H1 (cell line): ENCODE results near the gene TLK1. TPM values are rescaled to one million over a fixed set of nuclear protein-coding genes. Genes with fewer than 3 reads are reported as not detected.

Experiments used
- CTCF ChIA-PET: fragments of 300-600 bp; sonication (Branson Sonifier 250); formaldehyde crosslinking; loops from one replicate; lab custom pipeline; 2021; ENCODE audit not compliant: partially characterized antibody; lab: Charles Lee
- POLR2A ChIA-PET: fragments of 300-600 bp; sonication (Branson Sonifier 250); formaldehyde crosslinking; loops from one replicate; lab custom pipeline; 2021; ENCODE audit warnings: inconsistent platforms; ENCODE audit not compliant: partially characterized antibody; lab: Charles Lee
- DNase-seq, 2 experiments: peaks; one replicate each; pipeline versions ENCODE4 v3.0.0 to v3.0.0-alpha.2; 2010 to 2022; ENCODE audit warnings: low spot score in 2 of 2, low read depth in 1 of 2, mixed read lengths in 1 of 2
- FAIRE-seq: peaks from 2 replicates; lab custom pipeline; 2011; peaks lifted over from hg19 to GRCh38; lab: Jason Lieb, UNC
- H2AFZ ChIP-seq: 2 replicates; pipeline ENCODE4 v1.8.1; 2012; ENCODE audit warnings: low read length, inconsistent platforms
- H2AK5ac ChIP-seq: 2 replicates; pipeline ENCODE4 v1.6.1; 2013; ENCODE audit warnings: low read depth, low read length
- H2BK120ac ChIP-seq: replicated peaks from 2 replicates; pipeline ENCODE3; 2013; ENCODE audit warnings: low read depth, low read length, inconsistent platforms
- H2BK12ac ChIP-seq: 2 replicates; pipeline ENCODE4 v1.6.1; 2013; ENCODE audit warnings: low read depth, low read length
- H2BK15ac ChIP-seq: 2 replicates; pipeline ENCODE4 v1.6.1; 2013; ENCODE audit warnings: low read length
- H2BK20ac ChIP-seq: 2 replicates; pipeline ENCODE4 v1.6.1; 2013; ENCODE audit warnings: low read length
- H2BK5ac ChIP-seq: 2 replicates; pipeline ENCODE4 v1.6.1; 2013; ENCODE audit warnings: low read depth, low read length
- H3K14ac ChIP-seq: 2 replicates; pipeline ENCODE4 v1.6.1; 2013; ENCODE audit warnings: inconsistent platforms; ENCODE audit not compliant: insufficient read length
- H3K18ac ChIP-seq: 2 replicates; pipeline ENCODE4 v1.6.1; 2013; ENCODE audit warnings: low read length; ENCODE audit errors: extremely low read depth
- H3K23ac ChIP-seq: 2 replicates; pipeline ENCODE4 v1.6.1; 2013; ENCODE audit warnings: inconsistent platforms; ENCODE audit not compliant: insufficient read length
- H3K23me2 ChIP-seq: 2 replicates; pipeline ENCODE4 v1.6.1; 2013; ENCODE audit warnings: low read depth, low read length
- H3K27ac ChIP-seq: 2 replicates; pipeline ENCODE4 v1.6.1; 2011; ENCODE audit warnings: low read depth, low read length, inconsistent platforms
- H3K27me3 ChIP-seq, 4 experiments: replicated peaks in 1 of 4; 1 replicate in 1 of 4; 2 replicates in 3 of 4; pipeline versions ENCODE4 v1.6.1 to v1.8.1; 2011 to 2013; ENCODE audit warnings: low read length in 3 of 4, mild to moderate bottlenecking in 3 of 4, inconsistent platforms in 2 of 4, mixed read lengths in 2 of 4, moderate library complexity in 1 of 4; ENCODE audit not compliant: control insufficient read depth in 3 of 4, insufficient read depth in 3 of 4; ENCODE audit errors: extremely low read depth in 1 of 4
- H3K36me3 ChIP-seq, 4 experiments: 2 replicates each; pipeline versions ENCODE4 v1.6.1 to v1.8.1; 2011 to 2013; ENCODE audit warnings: mild to moderate bottlenecking in 4 of 4, low read length in 3 of 4, moderate library complexity in 2 of 4, control low read depth in 1 of 4, inconsistent platforms in 1 of 4; ENCODE audit not compliant: insufficient read depth in 4 of 4, control insufficient read depth in 2 of 4
- H3K4ac ChIP-seq: replicated peaks from 2 replicates; pipeline ENCODE3; 2013; ENCODE audit warnings: low read length, low read depth, mixed read lengths, inconsistent platforms; ENCODE audit not compliant: insufficient read length
- H3K4me1 ChIP-seq, 4 experiments: replicated peaks in 1 of 4; 1 replicate in 1 of 4; 2 replicates in 3 of 4; pipeline versions ENCODE4 v1.6.1 to v1.8.1; 2011 to 2013; ENCODE audit warnings: low read length in 3 of 4, inconsistent platforms in 2 of 4, mixed read lengths in 1 of 4; ENCODE audit not compliant: insufficient read depth in 4 of 4, control insufficient read depth in 3 of 4
- H3K4me2 ChIP-seq, 2 experiments: 2 replicates each; pipeline versions ENCODE4 v1.6.1 to v1.8.1; 2011 to 2013; ENCODE audit warnings: low read depth in 2 of 2, low read length in 2 of 2, control low read depth in 1 of 2, inconsistent platforms in 1 of 2, mild to moderate bottlenecking in 1 of 2; ENCODE audit not compliant: insufficient read depth in 1 of 2
- H3K4me3 ChIP-seq, 4 experiments: fragments of 200-600, 300-600 bp in 1 of 4; sonication (generic), shearing (Covaris generic), sonication (Bioruptor Twin) in 1 of 4; 2 replicates each; pipeline versions ENCODE4 v1.5.1 to v1.8.1; 2011 to 2016; ENCODE audit warnings: low read length in 4 of 4, low read depth in 3 of 4, control low read depth in 2 of 4, inconsistent platforms in 2 of 4, mild to moderate bottlenecking in 2 of 4, mixed read lengths in 1 of 4, moderate library complexity in 1 of 4; ENCODE audit not compliant: insufficient read depth in 2 of 4; ENCODE audit errors: extremely low read depth in 1 of 4
- H3K56ac ChIP-seq: replicated peaks from 2 replicates; pipeline ENCODE3; 2013; ENCODE audit warnings: low read depth, mild to moderate bottlenecking, mixed read lengths, low read length, inconsistent platforms; ENCODE audit not compliant: insufficient read length
- H3K79me1 ChIP-seq: 2 replicates; pipeline ENCODE4 v1.6.1; 2013; ENCODE audit warnings: low read depth, low read length, control low read depth
- H3K79me2 ChIP-seq, 2 experiments: 2 replicates each; pipeline versions ENCODE4 v1.6.1 to v1.8.1; 2012 to 2013; ENCODE audit warnings: low read length in 2 of 2, mild to moderate bottlenecking in 2 of 2, inconsistent platforms in 1 of 2; ENCODE audit not compliant: insufficient read depth in 2 of 2, control insufficient read depth in 1 of 2
- H3K9ac ChIP-seq, 4 experiments: replicated peaks in 1 of 4; 1 replicate in 1 of 4; 2 replicates in 3 of 4; pipeline versions ENCODE4 v1.6.1 to v1.8.1; 2011 to 2013; ENCODE audit warnings: low read depth in 3 of 4, low read length in 3 of 4, control low read depth in 2 of 4, mild to moderate bottlenecking in 2 of 4, moderate library complexity in 2 of 4, inconsistent platforms in 1 of 4; ENCODE audit errors: extremely low read depth in 1 of 4
- H3K9me3 ChIP-seq, 2 experiments: 2 replicates each; pipeline versions ENCODE4 v1.6.1 to v1.8.1; 2012 to 2013; ENCODE audit warnings: mild to moderate bottlenecking in 2 of 2, moderate library complexity in 2 of 2, control low read depth in 1 of 2, inconsistent platforms in 1 of 2, low read depth in 1 of 2, low read length in 1 of 2, mixed read lengths in 1 of 2; ENCODE audit not compliant: insufficient read depth in 2 of 2
- H4K20me1 ChIP-seq, 2 experiments: replicated peaks in 1 of 2; 2 replicates each; pipeline versions ENCODE3 to v1.8.1; 2011 to 2013; ENCODE audit warnings: inconsistent platforms in 2 of 2, low read length in 2 of 2, mild to moderate bottlenecking in 1 of 2; ENCODE audit not compliant: insufficient read depth in 2 of 2, control insufficient read depth in 1 of 2
- H4K5ac ChIP-seq: 2 replicates; pipeline ENCODE4 v1.6.1; 2013; ENCODE audit warnings: low read length, low read depth, mixed read lengths, inconsistent platforms; ENCODE audit not compliant: insufficient read length
- H4K8ac ChIP-seq: 2 replicates; pipeline ENCODE4 v1.8.0; 2013; ENCODE audit warnings: mild to moderate bottlenecking, moderate library complexity, low read length, inconsistent platforms; ENCODE audit not compliant: insufficient read depth; ENCODE audit errors: extremely low read depth
- H4K91ac ChIP-seq: replicated peaks from 2 replicates; pipeline ENCODE3; 2013; ENCODE audit warnings: low read length, mixed read lengths, inconsistent platforms; ENCODE audit not compliant: insufficient read length
- CEBPB ChIP-seq: IDR thresholded peaks from 2 replicates; pipeline ENCODE4 v1.6.1; 2012; ENCODE audit warnings: low read depth, low read length
- E2F6 ChIP-seq: IDR thresholded peaks from 2 replicates; pipeline ENCODE4 v1.6.1; 2012; ENCODE audit warnings: inconsistent platforms
- EGR1 ChIP-seq: IDR thresholded peaks from 2 replicates; pipeline ENCODE4 v1.6.1; 2011; ENCODE audit warnings: low read depth, low read length, borderline replicate concordance
- JUND ChIP-seq: IDR thresholded peaks from 2 replicates; pipeline ENCODE4 v1.6.1; 2011; ENCODE audit warnings: mild to moderate bottlenecking, improper control_type of control experiment, low read length
- NRF1 ChIP-seq: IDR thresholded peaks from 2 replicates; pipeline ENCODE4 v1.6.1; 2011; ENCODE audit warnings: mild to moderate bottlenecking, low read depth, low read length, improper control_type of control experiment
- RNF2 ChIP-seq: fragments of 200-900, 300-1000 bp; sonication (generic); IDR thresholded peaks from 2 replicates; pipeline ENCODE4 v1.7.1; 2016; ENCODE audit warnings: borderline replicate concordance, low read depth, mild to moderate bottlenecking, antibody characterized with exemption, low read length; ENCODE audit not compliant: poor library complexity, severe bottlenecking; ENCODE audit errors: missing control alignments
- RXRA ChIP-seq: IDR thresholded peaks from 2 replicates; pipeline ENCODE4 v1.6.1; 2011; ENCODE audit warnings: low read depth, mild to moderate bottlenecking, low read length, moderate library complexity; ENCODE audit not compliant: insufficient read depth
- TAF7 ChIP-seq: optimal IDR thresholded peaks from 2 replicates; pipeline ENCODE3; 2011; ENCODE audit warnings: low read depth, mild to moderate bottlenecking, inconsistent platforms, low read length, moderate library complexity, borderline replicate concordance
- YY1 ChIP-seq: IDR thresholded peaks from 2 replicates; pipeline ENCODE4 v1.6.1; 2011; ENCODE audit warnings: low read depth, mild to moderate bottlenecking, low read length
- WGBS, 2 experiments: shearing (Covaris generic) in 1 of 2; methylation state at CpG; one replicate each; pipeline versions ENCODE4 v1.1.6 to v1.1.7; 2013 to 2015; ENCODE audit warnings: low lambda C conversion rate in 2 of 2, mixed read lengths in 2 of 2, inconsistent platforms in 1 of 2, low coverage in 1 of 2, missing lambda C conversion rate in 1 of 2; ENCODE audit not compliant: insufficient replicate concordance in 2 of 2, insufficient coverage in 1 of 2, insufficient read length in 1 of 2; ENCODE audit errors: extremely low coverage in 1 of 2, missing lambda C conversion rate in 1 of 2; 5-methylcytosine and 5-hydroxymethylcytosine counted together
- polyA plus RNA-seq, 7 experiments: library from polyadenylated mRNA; depleted of rRNA in 3 of 7; stranded (reverse) in 5 of 7; unstranded in 2 of 7; fragments of >200 nt in 5 of 7; fragments of 200-250 nt in 2 of 7; gene quantifications; 1 replicate in 5 of 7; 2 replicates in 1 of 7; 4 replicates in 1 of 7; pipeline versions ENCODE4 v1.2.1 to v1.2.3, GENCODE V29; 2011 to 2013; ENCODE audit warnings: missing spikeins in 2 of 7, mixed read lengths in 2 of 7
- total RNA-seq: library from RNA; stranded (reverse); fragmentation: NEBNext Ultra II Directional; extraction: Animal tissue kit (Norgen Biotek cat#: 25700); gene quantifications from 2 replicates; pipeline ENCODE4 v1.2.1, GENCODE V29; 2021
- TF ChIP-seq, protein P1 (sequence below): IDR thresholded peaks from 2 replicates; pipeline ENCODE4 v1.6.1; 2012; ENCODE audit warnings: low read length, inconsistent platforms

TLK1 gene
- total and polyA plus RNA-seq, 2 of the 8 experiments (the other 6 are each of a cell fraction or from before 2014, with no cell fraction given), result 11.2 to 102 TPM

DNA sequence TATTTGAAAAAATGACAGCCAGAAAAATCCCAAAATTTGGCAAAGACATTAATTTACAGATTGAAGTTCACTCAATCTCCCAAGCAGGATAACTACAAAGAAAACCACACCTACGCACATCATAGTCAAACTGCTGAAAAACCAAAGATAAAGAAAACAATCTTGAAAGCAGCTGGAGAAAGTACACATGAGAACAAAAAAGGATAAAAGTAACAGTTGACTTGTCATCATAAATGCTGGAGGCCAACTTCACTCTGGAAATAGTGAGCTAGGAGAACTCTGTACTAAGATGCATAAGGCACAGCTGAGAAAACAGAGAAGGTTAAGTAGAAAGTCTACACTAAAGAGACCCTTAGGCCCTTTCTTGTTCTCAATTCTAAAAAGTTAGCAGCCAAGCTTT is 73.1 kb downstream of the TLK1 start:
- Histone ChIP-seq H3K4ac (no peak overlapping the region), H2BK5ac (no peak overlapping the region), H2BK20ac (no peak overlapping the region), H3K14ac (no peak overlapping the region), H4K91ac (no peak overlapping the region), H4K20me1 (peaks cover 1 to 2% of the 10 kb centered on the region in 2 experiments), H3K4me2 (no peak overlapping the region), H3K56ac (no peak overlapping the region), H3K27ac (no peak overlapping the region), H3K23ac (no peak overlapping the region), H3K27me3 (no peaks in the 10 kb centered on the region), H3K36me3 (no peaks in the 10 kb centered on the region; a peak in 1 of 8 replicates), H2AFZ (no peak overlapping the region), H4K5ac (no peak overlapping the region), H2BK12ac (no peak overlapping the region), H3K79me2 (peaks cover 0 to 94% of the 10 kb centered on the region in 2 experiments; a peak in 3 of 4 replicates), H3K9me3 (no peaks in the 10 kb centered on the region), H3K23me2 (no peaks in the 10 kb centered on the region), H3K79me1 (no peaks in the 10 kb centered on the region; the same call in 1 of the 2 replicates), H3K9ac (no peak overlapping the region), H2BK120ac (no peak overlapping the region), H2BK15ac (no peak overlapping the region), H4K8ac (no peak overlapping the region), H3K4me3 (no peak overlapping the region), H3K18ac (no peak overlapping the region), H2AK5ac (no peak overlapping the region), H3K4me1 (peaks cover 0 to 5% (median 0%) of the 10 kb centered on the region in 4 experiments; a peak in 2 of 7 replicates)
- DNase-seq, result no peak
- POLR2A ChIA-PET, result interaction anchor here (0.5 to 1.3 kb wide), 2 partner anchors 34 to 56 kb away, joined by 3 read pairs; no protein-coding TSS in a partner anchor
- WGBS, 2 experiments, result 100% methylated on average over 1 of the region's 1 CpG; no CpG with 5 or more reads in 1 of the 2 experiments
- FAIRE-seq, result no peak
- CTCF ChIA-PET, result interaction anchor here (0.5 to 3.2 kb wide), 29 partner anchors 8 to 361 kb away, joined by 3 to 17 read pairs (median 5); partner anchors contain the start of genes DCAF17 and METTL8
- TF ChIP-seq EGR1, result no peak
- no peak for TF ChIP-seq RNF2
- no peak for TF ChIP-seq YY1
- no peak for TF ChIP-seq CEBPB
- TF ChIP-seq E2F6, result no peak
- no peak for TF ChIP-seq TAF7
- TF ChIP-seq RXRA, result no peak
- no peak for TF ChIP-seq NRF1
- no peak for TF ChIP-seq JUND
- TF ChIP-seq, protein P1, sequence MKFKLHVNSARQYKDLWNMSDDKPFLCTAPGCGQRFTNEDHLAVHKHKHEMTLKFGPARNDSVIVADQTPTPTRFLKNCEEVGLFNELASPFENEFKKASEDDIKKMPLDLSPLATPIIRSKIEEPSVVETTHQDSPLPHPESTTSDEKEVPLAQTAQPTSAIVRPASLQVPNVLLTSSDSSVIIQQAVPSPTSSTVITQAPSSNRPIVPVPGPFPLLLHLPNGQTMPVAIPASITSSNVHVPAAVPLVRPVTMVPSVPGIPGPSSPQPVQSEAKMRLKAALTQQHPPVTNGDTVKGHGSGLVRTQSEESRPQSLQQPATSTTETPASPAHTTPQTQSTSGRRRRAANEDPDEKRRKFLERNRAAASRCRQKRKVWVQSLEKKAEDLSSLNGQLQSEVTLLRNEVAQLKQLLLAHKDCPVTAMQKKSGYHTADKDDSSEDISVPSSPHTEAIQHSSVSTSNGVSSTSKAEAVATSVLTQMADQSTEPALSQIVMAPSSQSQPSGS, result no peak
